Activated naive CD8-positive, alpha-beta T cell treated with anti-CD3 and anti-CD28 coated beads, Interleukin-2, amount 50 U/mL, for 16 hours (primary cell): ENCODE data around the gene TTC7B.
"Not testable (repeated sequence)": the region's sequence is repeated elsewhere in the genome, so short reads cannot be mapped to it uniquely, and the experiment has no call there.

Experiments used
- DNase-seq: peaks from one replicate; pipeline ENCODE4 v3.0.0-alpha.2; 2020; ENCODE audit warnings: low read depth, low spot score

TTC7B gene

GRCh38 chr14:90815822-90816662, at the start of gene TTC7B:
Gene TTC7B (minus strand): TSS chr14:90816430. CDS start chr14:90816295, 135 bp downstream.
- no peak for DNase-seq

- no peak for DNase-seq
Measured at GRCh38 chr14:90864741-90865140, 48.5 kb upstream of the TTC7B start.

GRCh38 chr14:90858511-90858910, 42.3 kb upstream of the TTC7B start:
- no peak for DNase-seq

- no peak for DNase-seq
Measured at GRCh38 chr14:90857866-90858265, 41.6 kb upstream of the TTC7B start.

GRCh38 chr14:90856115-90856514, 39.9 kb upstream of the TTC7B start:
- not testable (repeated sequence) for DNase-seq

- no peak for DNase-seq
Measured at GRCh38 chr14:90853116-90853515, 36.9 kb upstream of the TTC7B start.

GRCh38 chr14:90851327-90852036, 35.3 kb upstream of the TTC7B start:
- DNase-seq = no peak

GRCh38 chr14:90850487-90850886, 34.3 kb upstream of the TTC7B start:
- no peak for DNase-seq

GRCh38 chr14:90849787-90850444, 33.7 kb upstream of the TTC7B start:
- DNase-seq = no peak

GRCh38 chr14:90848944-90849731, 32.9 kb upstream of the TTC7B start:
- no peak for DNase-seq

GRCh38 chr14:90846511-90846910, 30.3 kb upstream of the TTC7B start:
- no peak for DNase-seq

GRCh38 chr14:90844321-90844720, 28.1 kb upstream of the TTC7B start:
- no peak for DNase-seq

- DNase-seq = no peak
Measured at GRCh38 chr14:90842726-90843125, 26.5 kb upstream of the TTC7B start.

GRCh38 chr14:90840667-90841066, 24.4 kb upstream of the TTC7B start:
- DNase-seq = not testable (repeated sequence)

- DNase-seq = no peak
Measured at GRCh38 chr14:90839889-90840266, 23.6 kb upstream of the TTC7B start.

GRCh38 chr14:90839024-90839888, 23.0 kb upstream of the TTC7B start:
- no peak for DNase-seq

- DNase-seq = not testable (repeated sequence)
Measured at GRCh38 chr14:90838531-90838930, 22.3 kb upstream of the TTC7B start.

- DNase-seq = no peak
Measured at GRCh38 chr14:90837355-90837754, 21.1 kb upstream of the TTC7B start.

GRCh38 chr14:90836692-90837063, 20.4 kb upstream of the TTC7B start:
- no peak for DNase-seq

- no peak for DNase-seq
Measured at GRCh38 chr14:90831821-90832220, 15.6 kb upstream of the TTC7B start.
